ENCODE measurements around the gene PDIK1L.

The PDIK1L gene

DNA sequence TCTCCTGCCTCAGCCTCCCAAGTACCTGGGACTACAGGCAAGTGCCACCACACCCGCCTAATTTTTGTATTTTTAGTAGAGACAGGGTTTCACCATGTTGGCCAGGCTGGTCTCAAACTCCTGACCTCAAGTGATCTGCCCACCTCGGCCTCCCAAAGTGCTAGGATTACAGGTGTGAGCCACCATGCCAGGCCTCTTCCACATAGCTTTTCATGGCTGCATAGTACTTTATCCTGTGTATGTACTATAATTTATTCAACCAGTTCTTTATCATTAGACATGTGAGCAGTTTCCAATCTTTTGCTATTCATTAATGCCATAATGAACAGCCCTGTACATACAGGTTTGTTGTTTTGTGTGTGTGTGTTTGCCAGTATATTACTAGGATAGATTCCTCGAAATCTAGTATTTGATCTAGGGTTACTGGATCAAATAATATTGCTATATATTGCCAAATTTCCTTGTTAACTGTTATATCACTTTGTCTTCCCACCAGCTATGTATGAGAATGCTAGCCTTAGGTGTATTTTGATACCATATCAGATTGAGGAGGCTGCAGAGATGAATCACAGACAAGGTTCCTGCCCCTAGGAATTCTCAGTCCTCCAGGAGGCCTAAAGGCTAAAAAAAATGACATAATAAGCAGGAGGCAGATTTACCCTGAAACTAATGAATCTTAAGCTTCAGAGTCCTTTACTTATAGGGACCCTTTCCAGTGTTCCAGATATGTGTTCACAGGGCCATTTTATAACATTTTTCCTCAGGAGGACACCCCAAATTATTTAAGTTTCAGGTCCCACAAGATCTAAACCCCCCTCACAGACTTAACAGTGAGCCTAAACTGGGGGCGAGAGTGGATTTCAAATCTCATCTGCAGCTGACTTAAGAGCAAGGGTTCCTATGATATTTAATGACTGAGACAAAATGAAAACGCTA lies 2.1 kb upstream of the PDIK1L start:
- no peaks in the 10 kb centered on the region for H3K36me3 ChIP-seq (ENCODE audit: control insufficient read depth, insufficient read depth, low read length)
- peaks cover 14% of the 10 kb centered on the region for H3K27me3 ChIP-seq (ENCODE audit: control insufficient read depth, insufficient read depth, low read length)
- no peak overlapping the region for H3K9ac ChIP-seq (ENCODE audit: low read depth, low read length)
- no peaks in the 10 kb centered on the region for H3K9me3 ChIP-seq (ENCODE audit: control insufficient read depth, insufficient read depth, low read length)
- H3K4me1 ChIP-seq (ENCODE audit: control insufficient read depth, insufficient read depth, low read length): peaks cover 9% of the 10 kb centered on the region
- no peak overlapping the region for H3K4me3 ChIP-seq (ENCODE audit: low read depth, low read length)

DNA sequence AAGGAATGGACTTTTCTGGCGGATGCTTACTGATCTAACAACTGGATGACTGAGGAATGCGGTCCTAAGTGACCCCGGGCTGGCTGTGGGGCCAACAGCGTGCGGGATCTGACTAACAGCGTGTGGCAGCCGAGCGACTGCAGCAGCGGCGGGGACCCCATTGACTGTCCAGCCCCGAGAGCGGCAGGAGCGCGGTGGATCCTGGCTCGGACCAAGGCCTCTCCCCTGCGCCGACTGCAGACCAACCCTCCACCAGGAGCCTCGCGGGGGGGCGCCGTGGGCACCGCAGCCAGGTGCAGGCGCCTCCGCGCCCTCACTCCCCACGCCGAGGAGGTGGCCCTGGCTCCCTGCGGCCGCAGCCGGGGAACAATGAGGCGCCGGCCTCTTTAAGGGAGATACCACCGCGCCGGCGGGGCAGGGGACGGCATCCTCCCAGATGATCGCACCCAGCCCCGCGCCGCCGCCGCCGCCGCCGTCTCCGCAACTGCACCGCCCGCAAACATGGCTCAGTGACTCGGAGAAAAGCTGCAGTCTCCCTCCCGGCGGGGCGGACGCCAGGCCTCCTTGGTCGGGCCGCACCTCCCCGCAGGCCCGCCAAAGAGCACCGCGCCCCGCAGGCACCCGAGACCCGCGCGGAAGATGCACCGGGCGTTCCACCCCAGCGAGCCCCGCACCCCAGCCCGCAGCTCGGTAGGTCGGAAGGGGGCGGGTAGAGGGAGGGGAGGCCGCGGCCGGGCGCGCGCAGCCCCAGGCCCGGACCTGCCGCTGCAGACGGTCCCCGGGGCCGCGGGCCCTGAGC lies 694 bp upstream of the PDIK1L start:
- peak overlapping the region; percentile 98 for H3K4me3 ChIP-seq (ENCODE audit: low read depth, low read length)
- no peaks in the 10 kb centered on the region for H3K36me3 ChIP-seq (ENCODE audit: control insufficient read depth, insufficient read depth, low read length)
- H3K4me1 ChIP-seq (ENCODE audit: control insufficient read depth, insufficient read depth, low read length): peaks cover 9% of the 10 kb centered on the region
- no peaks in the 10 kb centered on the region for H3K9me3 ChIP-seq (ENCODE audit: control insufficient read depth, insufficient read depth, low read length)
- peaks cover 14% of the 10 kb centered on the region for H3K27me3 ChIP-seq (ENCODE audit: control insufficient read depth, insufficient read depth, low read length)
- peak overlapping the region; percentile 50 for H3K9ac ChIP-seq (ENCODE audit: low read depth, low read length)

DNA sequence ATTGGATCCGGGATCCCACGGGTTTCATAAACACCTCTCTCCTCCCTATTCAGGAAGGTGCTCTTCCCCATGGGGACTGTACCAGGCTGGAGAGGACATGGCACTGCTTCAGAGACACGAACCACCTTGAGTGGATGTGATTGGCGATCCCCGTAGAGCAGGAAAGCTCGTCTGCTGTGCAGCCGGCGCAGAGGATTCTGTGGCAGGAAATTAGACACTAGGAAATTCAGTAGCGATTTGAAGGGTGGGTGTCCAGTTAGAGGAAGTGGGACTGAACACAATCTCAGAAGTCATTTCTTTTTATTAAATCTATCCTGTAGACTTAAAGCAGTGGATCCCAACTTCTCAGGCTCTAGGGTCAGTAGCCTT lies 767 bp downstream of the PDIK1L start:
- Histone ChIP-seq H3K9me3 (ENCODE audit: control insufficient read depth, insufficient read depth, low read length) (no peaks in the 10 kb centered on the region), H3K9ac (ENCODE audit: low read depth, low read length) (no peak overlapping the region), H3K4me3 (ENCODE audit: low read depth, low read length) (peak overlapping the region; percentile 98), H3K4me1 (ENCODE audit: control insufficient read depth, insufficient read depth, low read length) (peaks cover 9% of the 10 kb centered on the region), H3K27me3 (ENCODE audit: control insufficient read depth, insufficient read depth, low read length) (peaks cover 14% of the 10 kb centered on the region), H3K36me3 (ENCODE audit: control insufficient read depth, insufficient read depth, low read length) (no peaks in the 10 kb centered on the region)

- H3K4me1 ChIP-seq (ENCODE audit: control insufficient read depth, insufficient read depth, low read length): peaks cover 9% of the 10 kb centered on the region
- H3K27me3 ChIP-seq (ENCODE audit: control insufficient read depth, insufficient read depth, low read length): peaks cover 13% of the 10 kb centered on the region
- H3K4me3 ChIP-seq (ENCODE audit: low read depth, low read length): no peak overlapping the region
- no peak overlapping the region for H3K9ac ChIP-seq (ENCODE audit: low read depth, low read length)
- H3K36me3 ChIP-seq (ENCODE audit: control insufficient read depth, insufficient read depth, low read length): no peaks in the 10 kb centered on the region
- no peaks in the 10 kb centered on the region for H3K9me3 ChIP-seq (ENCODE audit: control insufficient read depth, insufficient read depth, low read length)
These were observed 2.7 kb downstream of the PDIK1L start for GRCh38 chr1:26114165-26114927.

GRCh38 chr1:26119892-26120608 lies 8.4 kb downstream of the PDIK1L start:
- Histone ChIP-seq H3K36me3 (ENCODE audit: control insufficient read depth, insufficient read depth, low read length) (no peaks in the 10 kb centered on the region), H3K27me3 (ENCODE audit: control insufficient read depth, insufficient read depth, low read length) (no peaks in the 10 kb centered on the region), H3K9me3 (ENCODE audit: control insufficient read depth, insufficient read depth, low read length) (no peaks in the 10 kb centered on the region), H3K9ac (ENCODE audit: low read depth, low read length) (no peak overlapping the region), H3K4me1 (ENCODE audit: control insufficient read depth, insufficient read depth, low read length) (no peaks in the 10 kb centered on the region), H3K4me3 (ENCODE audit: low read depth, low read length) (no peak overlapping the region)

GRCh38 chr1:26121854-26122773 lies 10.5 kb downstream of the PDIK1L start:
- Histone ChIP-seq H3K4me3 (ENCODE audit: low read depth, low read length) (no peak overlapping the region), H3K36me3 (ENCODE audit: control insufficient read depth, insufficient read depth, low read length) (no peaks in the 10 kb centered on the region), H3K9me3 (ENCODE audit: control insufficient read depth, insufficient read depth, low read length) (no peaks in the 10 kb centered on the region), H3K4me1 (ENCODE audit: control insufficient read depth, insufficient read depth, low read length) (peaks cover 4% of the 10 kb centered on the region), H3K9ac (ENCODE audit: low read depth, low read length) (no peak overlapping the region), H3K27me3 (ENCODE audit: control insufficient read depth, insufficient read depth, low read length) (no peaks in the 10 kb centered on the region)

GRCh38 chr1:26122988-26123973 lies 11.7 kb downstream of the PDIK1L start:
- peaks cover 4% of the 10 kb centered on the region for H3K4me1 ChIP-seq (ENCODE audit: control insufficient read depth, insufficient read depth, low read length)
- no peaks in the 10 kb centered on the region for H3K36me3 ChIP-seq (ENCODE audit: control insufficient read depth, insufficient read depth, low read length)
- H3K9ac ChIP-seq (ENCODE audit: low read depth, low read length): no peak overlapping the region

GRCh38 chr1:26124418-26125331 lies 13.1 kb downstream of the PDIK1L start:
- Histone ChIP-seq H3K4me3 (ENCODE audit: low read depth, low read length) (no peak overlapping the region), H3K9ac (ENCODE audit: low read depth, low read length) (no peak overlapping the region), H3K27me3 (ENCODE audit: control insufficient read depth, insufficient read depth, low read length) (no peaks in the 10 kb centered on the region), H3K36me3 (ENCODE audit: control insufficient read depth, insufficient read depth, low read length) (no peaks in the 10 kb centered on the region), H3K9me3 (ENCODE audit: control insufficient read depth, insufficient read depth, low read length) (no peaks in the 10 kb centered on the region), H3K4me1 (ENCODE audit: control insufficient read depth, insufficient read depth, low read length) (peaks cover 4% of the 10 kb centered on the region)

More at GRCh38 chr1:26122988-26123973, 11.7 kb downstream of the PDIK1L start:
- H3K4me3 ChIP-seq (ENCODE audit: low read depth, low read length): no peak overlapping the region
- no peaks in the 10 kb centered on the region for H3K9me3 ChIP-seq (ENCODE audit: control insufficient read depth, insufficient read depth, low read length)
- no peaks in the 10 kb centered on the region for H3K27me3 ChIP-seq (ENCODE audit: control insufficient read depth, insufficient read depth, low read length)

DNA sequence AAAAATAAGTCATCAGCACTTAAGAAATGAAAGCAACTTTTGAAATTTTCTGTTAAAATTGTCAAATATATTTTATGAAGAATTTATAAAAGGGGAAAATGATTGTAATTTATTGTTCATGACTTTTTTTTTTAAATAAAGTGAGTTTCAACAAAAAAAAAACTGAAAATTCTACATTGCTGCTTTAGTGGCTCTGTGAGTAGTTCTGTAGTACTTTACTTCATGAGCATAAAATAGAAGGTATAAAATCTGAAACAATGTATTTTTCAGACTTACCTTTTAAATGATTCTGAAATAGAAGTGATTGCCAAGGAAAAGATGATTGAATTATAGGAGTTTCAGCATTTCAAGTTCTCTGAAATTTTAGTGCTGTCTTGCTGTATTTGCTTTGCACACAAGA lies 13.8 kb downstream of the PDIK1L start:
- peaks cover 4% of the 10 kb centered on the region for H3K4me1 ChIP-seq (ENCODE audit: control insufficient read depth, insufficient read depth, low read length)
- H3K9me3 ChIP-seq (ENCODE audit: control insufficient read depth, insufficient read depth, low read length): no peaks in the 10 kb centered on the region
- no peak overlapping the region for H3K9ac ChIP-seq (ENCODE audit: low read depth, low read length)
- no peaks in the 10 kb centered on the region for H3K27me3 ChIP-seq (ENCODE audit: control insufficient read depth, insufficient read depth, low read length)
- no peaks in the 10 kb centered on the region for H3K36me3 ChIP-seq (ENCODE audit: control insufficient read depth, insufficient read depth, low read length)
- no peak overlapping the region for H3K4me3 ChIP-seq (ENCODE audit: low read depth, low read length)
